VCaP (cell line): Measurements from ENCODE around the gene TPRA1.

Experiments used
- H3K27ac ChIP-seq: fragments of 450-650 bp; 2 replicates; pipeline ENCODE4 v1.5.1; 2017
- CTCF ChIP-seq: fragments of 450-650 bp; conservative IDR thresholded peaks from 2 replicates; pipeline ENCODE4 v1.5.1; 2017; ENCODE audit warnings: mild to moderate bottlenecking, moderate library complexity

Gene TPRA1

GRCh38 chr3:127630811-127631714 is 40.5 kb upstream of the TPRA1 start:
- peak overlapping the region; percentile 87; the same call in 1 of the 2 replicates for H3K27ac ChIP-seq
- no peak for TF ChIP-seq CTCF

DNA sequence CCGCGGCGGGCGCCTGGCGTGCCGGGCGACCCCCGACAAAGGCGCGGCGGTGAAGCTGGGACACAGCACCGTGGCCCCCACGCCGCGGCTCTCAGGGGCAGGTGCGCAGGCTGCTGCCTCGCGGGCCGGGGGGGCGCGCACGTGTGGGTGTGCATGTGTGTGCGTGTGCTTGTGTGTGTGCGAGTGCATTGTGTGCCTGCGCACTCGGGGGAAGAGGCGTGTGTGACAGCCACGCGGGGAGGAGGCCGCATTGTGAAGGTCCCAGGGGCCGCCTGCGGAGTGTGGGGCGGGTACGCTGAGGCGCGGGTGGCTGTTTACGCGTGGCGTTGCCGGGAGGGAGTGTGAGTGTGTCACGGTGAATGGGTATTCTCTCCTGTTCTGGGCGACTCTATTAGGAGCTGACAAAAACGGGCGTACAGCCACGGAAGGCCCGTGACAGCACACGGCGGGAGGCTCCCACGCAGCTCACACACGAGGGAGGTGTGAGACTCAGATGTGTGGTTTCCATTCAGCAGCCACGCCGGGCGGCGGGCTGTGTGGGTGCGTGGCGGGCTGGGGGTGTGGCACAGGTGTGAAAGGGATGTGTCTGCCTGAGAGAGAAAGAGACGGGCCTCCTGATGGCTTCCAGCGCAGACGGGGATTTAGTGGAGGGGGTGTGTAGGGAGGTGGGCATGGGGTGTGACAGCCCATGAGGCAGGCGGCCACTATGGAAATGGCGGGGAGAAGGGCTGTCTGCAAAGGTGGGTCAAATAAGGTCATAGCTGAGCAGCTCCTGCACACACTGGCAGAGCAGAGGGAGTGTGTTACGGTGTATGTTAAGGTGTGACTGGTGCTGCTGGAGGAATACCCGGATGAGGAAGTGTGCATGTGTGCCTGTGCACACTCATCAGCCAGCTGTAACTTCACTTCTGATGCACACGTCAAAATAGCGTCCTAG is 39.2 kb upstream of the TPRA1 start:
- no peak for TF ChIP-seq CTCF
- peak overlapping the region; percentile 87 for H3K27ac ChIP-seq

DNA sequence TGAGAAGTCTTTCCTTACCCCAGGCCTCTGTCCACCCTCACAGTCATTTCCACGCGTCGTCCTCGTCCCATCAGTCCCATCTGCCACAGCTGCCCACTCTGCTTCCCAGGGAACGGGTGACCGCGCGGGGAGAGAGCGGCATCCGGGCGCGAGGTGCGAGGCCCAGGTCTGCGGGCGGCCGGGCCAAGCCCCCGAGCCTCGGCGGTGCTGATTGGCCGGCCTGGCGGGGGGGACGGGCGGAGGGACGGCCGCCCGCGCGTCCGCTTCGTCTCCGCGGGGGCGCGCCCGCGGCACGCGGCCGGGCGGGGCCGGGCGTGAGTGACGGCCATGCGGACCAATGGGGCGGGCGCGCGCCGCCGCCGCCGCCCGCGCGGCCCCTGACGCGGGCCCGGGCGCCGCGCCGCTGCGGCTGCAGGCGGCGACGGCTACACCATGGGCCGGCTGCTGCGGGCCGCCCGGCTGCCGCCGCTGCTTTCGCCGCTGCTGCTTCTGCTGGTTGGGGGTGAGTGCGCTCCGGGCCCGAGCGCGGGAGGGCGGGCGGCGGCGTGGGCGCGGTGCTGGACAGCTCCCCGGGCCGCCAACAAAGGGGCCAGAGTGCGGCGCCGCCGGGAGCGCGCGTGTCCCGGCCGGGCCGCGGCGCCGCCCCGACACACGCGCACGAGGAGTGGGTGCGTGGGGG is 38.4 kb upstream of the TPRA1 start, which contains the start of gene PODXL2:
Gene PODXL2, plus strand, starts transcription at position 398 of the 679 bp plus-strand sequence. Its CDS starts 35 bp downstream, at position 433.
- H3K27ac ChIP-seq: peak within 1 kb of the TSS; percentile 87
- TF ChIP-seq CTCF: no peak

- no peak overlapping the region for H3K27ac ChIP-seq
- no peak for TF ChIP-seq CTCF
Measured at GRCh38 chr3:127628426-127628787, 37.9 kb upstream of the TPRA1 start.

- no peak for TF ChIP-seq CTCF
- H3K27ac ChIP-seq: no peak overlapping the region
Measured at GRCh38 chr3:127625821-127626220, 35.3 kb upstream of the TPRA1 start.

DNA sequence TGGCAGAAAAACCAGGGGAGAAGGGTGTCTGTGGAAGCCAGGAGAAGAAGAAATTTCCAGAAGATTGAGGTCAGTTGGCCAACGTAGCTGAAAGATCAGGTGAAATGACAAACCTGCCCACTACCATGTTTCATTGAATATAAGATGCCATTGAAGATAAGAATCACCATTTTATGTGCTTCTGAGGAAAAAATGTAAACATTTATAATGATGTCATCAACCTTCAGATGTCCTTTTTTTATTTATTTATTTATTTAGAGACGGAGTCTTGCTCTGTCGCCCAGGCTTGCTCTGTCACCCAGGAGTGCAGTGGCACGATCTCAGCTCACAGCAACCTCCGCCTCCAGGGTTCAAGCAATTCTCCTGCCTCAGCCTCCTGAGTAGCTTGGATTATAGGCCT is 33.5 kb upstream of the TPRA1 start:
- H3K27ac ChIP-seq: no peak overlapping the region
- TF ChIP-seq CTCF: no peak
